PC-3 (cell line): ENCODE data around the gene CLASP2. TPM values are rescaled to one million over a fixed set of nuclear protein-coding genes. Genes with fewer than 3 reads are reported as not detected.

Experiments
- ATAC-seq: fragments of 200-7000 bp; cut with Tn5 transposase; 2 replicates; pipeline ENCODE4 v1.9.1; 2020; ENCODE audit warnings: mild to moderate bottlenecking, moderate library complexity
- BruUV-seq: library from RNA; stranded (reverse); fragments of 400-500 nt; replicated peaks from 2 replicates; lab custom pipeline; 2021; lab: Mats Ljungman, UMichigan
- CTCF ChIA-PET: fragments of 300-600 bp; sonication (Branson Sonifier 250); formaldehyde crosslinking; loops from one replicate; lab custom pipeline; 2022; ENCODE audit warnings: antibody characterized with exemption; lab: Charles Lee
- POLR2A ChIA-PET: fragments of 300-600 bp; sonication (Branson Sonifier 250); formaldehyde crosslinking; loops from one replicate; lab custom pipeline; 2022; ENCODE audit warnings: antibody characterized with exemption; ENCODE audit not compliant: unreplicated experiment; lab: Charles Lee
- DNase-seq: peaks from one replicate; pipeline ENCODE4 v3.0.0-alpha.2; 2015
- H2AFZ ChIP-seq: fragments of 300-600 bp; sonication (generic); 2 replicates; pipeline ENCODE4 v1.6.0; 2016; ENCODE audit warnings: antibody characterized with exemption, low read length
- H3F3A ChIP-seq: fragments of 300-600 bp; sonication (generic); one replicate; pipeline ENCODE4 v1.6.0; 2017; ENCODE audit warnings: antibody characterized with exemption, low read length, control low read depth, mild to moderate bottlenecking; ENCODE audit not compliant: unreplicated experiment
- H3K27ac ChIP-seq: fragments of 300-600 bp; sonication (generic); 2 replicates; pipeline ENCODE4 v1.5.1; 2016; ENCODE audit warnings: mild to moderate bottlenecking, low read length
- H3K27me3 ChIP-seq: fragments of 300-600 bp; sonication (generic); 2 replicates; pipeline ENCODE4 v1.6.1; 2016; ENCODE audit warnings: low read length, mixed read lengths
- H3K36me3 ChIP-seq: fragments of 300-600 bp; sonication (generic); 2 replicates; pipeline ENCODE4 v1.6.1; 2016; ENCODE audit warnings: low read depth, mixed run types, low read length, mixed read lengths
- H3K4me1 ChIP-seq: fragments of 300-600 bp; sonication (generic); 2 replicates; pipeline ENCODE4 v1.5.1; 2016; ENCODE audit warnings: low read length; ENCODE audit not compliant: insufficient read depth
- H3K4me2 ChIP-seq: fragments of 300-600 bp; sonication (generic); 2 replicates; pipeline ENCODE4 v1.6.0; 2016; ENCODE audit warnings: low read length
- H3K4me3 ChIP-seq: fragments of 300-600 bp; sonication (generic); 2 replicates; pipeline ENCODE4 v1.5.1; 2016; ENCODE audit warnings: mild to moderate bottlenecking, low read length, mixed read lengths
- H3K79me2 ChIP-seq: fragments of 300-600 bp; sonication (generic); 2 replicates; pipeline ENCODE4 v1.6.1; 2017; ENCODE audit warnings: low read length, mixed read lengths
- H3K9ac ChIP-seq: fragments of 300-600 bp; sonication (generic); 2 replicates; pipeline ENCODE4 v1.6.0; 2016; ENCODE audit warnings: mild to moderate bottlenecking, low read length
- H3K9me2 ChIP-seq: fragments of 300-600 bp; sonication (generic); replicated peaks from 2 replicates; pipeline ENCODE4 v1.6.1; 2016; ENCODE audit warnings: mixed run types, low read length, mixed read lengths
- H3K9me3 ChIP-seq: fragments of 300-600 bp; sonication (generic); 2 replicates; pipeline ENCODE4 v1.6.1; 2016; ENCODE audit warnings: low read length, mixed read lengths
- H4K20me1 ChIP-seq: fragments of 300-600 bp; sonication (generic); 2 replicates; pipeline ENCODE4 v1.6.1; 2016; ENCODE audit warnings: low read length, mixed read lengths
- EZH2 ChIP-seq: fragments of 300-600 bp; sonication (generic); IDR thresholded peaks from one replicate; pipeline ENCODE4 v1.6.1; 2017; ENCODE audit warnings: antibody characterized with exemption, mild to moderate bottlenecking, low read length; ENCODE audit not compliant: unreplicated experiment
- EZH2phosphoT487 ChIP-seq: fragments of 300-600 bp; sonication (generic); IDR thresholded peaks from 2 replicates; pipeline ENCODE4 v1.6.1; 2018; ENCODE audit warnings: mild to moderate bottlenecking, antibody characterized with exemption, low read length, borderline replicate concordance
- intact Hi-C: fragments of 100-400 bp; cut with micrococcal nuclease; formaldehyde crosslinking; loops from 2 replicates; pipeline ENCODE4 v1.9.0; 2023
- total RNA-seq: library from RNA; depleted of rRNA; stranded (reverse); fragments of >200 nt; gene quantifications from 2 replicates; pipeline ENCODE4 v1.2.3, GENCODE V29; 2014
- TF ChIP-seq, protein P1 (sequence below): fragments of 300-600 bp; sonication (generic); conservative IDR thresholded peaks from 2 replicates; pipeline ENCODE4 v1.5.1; 2017; ENCODE audit warnings: antibody characterized with exemption, low read depth, mild to moderate bottlenecking, low read length

Gene CLASP2
- total RNA-seq, 1 experiment from 2014 or later, result 84.8 TPM

DNA sequence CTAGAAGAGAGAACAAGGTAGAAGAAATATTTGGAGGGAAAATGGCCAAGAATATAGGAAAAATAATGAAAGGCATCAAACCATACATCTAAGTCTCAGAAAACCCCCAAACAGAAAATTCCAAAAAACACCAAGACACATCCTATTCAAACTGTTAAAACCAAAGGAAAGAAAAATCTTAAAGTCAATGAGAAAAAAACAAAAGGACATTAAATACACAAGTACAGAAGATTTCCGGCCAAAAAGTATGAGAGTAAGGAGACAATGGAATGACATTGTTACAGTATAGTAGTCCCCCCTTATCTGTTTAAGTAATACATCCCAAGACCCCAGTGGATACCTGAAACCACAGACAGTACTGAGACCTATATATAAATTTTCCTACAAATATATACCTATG lies 18.8 kb downstream of the CLASP2 start:
- no peak for ATAC-seq
- no peak overlapping the region for H2AFZ ChIP-seq
- BruUV-seq, result no TSS peak
- no peaks in the 10 kb centered on the region for H3K9me2 ChIP-seq
- H3K79me2 ChIP-seq, result peaks cover 56% of the 10 kb centered on the region
- H3K4me3 ChIP-seq, result no peak overlapping the region
- intact Hi-C loops, result no loop called here
- no peak overlapping the region for H3K4me2 ChIP-seq
- ChIA-PET POLR2A (no interaction called here), CTCF (no interaction called here)
- H3K9ac ChIP-seq, result no peak overlapping the region
- DNase-seq, result no peak
- no peaks in the 10 kb centered on the region for H3K9me3 ChIP-seq
- no peaks in the 10 kb centered on the region; the same call in 1 of the 2 replicates for H4K20me1 ChIP-seq
- no peaks in the 10 kb centered on the region for H3K27me3 ChIP-seq
- H3K36me3 ChIP-seq, result peaks cover 11% of the 10 kb centered on the region; the same call in 1 of the 2 replicates
- no peaks in the 10 kb centered on the region for H3F3A ChIP-seq
- TF ChIP-seq, protein P1, sequence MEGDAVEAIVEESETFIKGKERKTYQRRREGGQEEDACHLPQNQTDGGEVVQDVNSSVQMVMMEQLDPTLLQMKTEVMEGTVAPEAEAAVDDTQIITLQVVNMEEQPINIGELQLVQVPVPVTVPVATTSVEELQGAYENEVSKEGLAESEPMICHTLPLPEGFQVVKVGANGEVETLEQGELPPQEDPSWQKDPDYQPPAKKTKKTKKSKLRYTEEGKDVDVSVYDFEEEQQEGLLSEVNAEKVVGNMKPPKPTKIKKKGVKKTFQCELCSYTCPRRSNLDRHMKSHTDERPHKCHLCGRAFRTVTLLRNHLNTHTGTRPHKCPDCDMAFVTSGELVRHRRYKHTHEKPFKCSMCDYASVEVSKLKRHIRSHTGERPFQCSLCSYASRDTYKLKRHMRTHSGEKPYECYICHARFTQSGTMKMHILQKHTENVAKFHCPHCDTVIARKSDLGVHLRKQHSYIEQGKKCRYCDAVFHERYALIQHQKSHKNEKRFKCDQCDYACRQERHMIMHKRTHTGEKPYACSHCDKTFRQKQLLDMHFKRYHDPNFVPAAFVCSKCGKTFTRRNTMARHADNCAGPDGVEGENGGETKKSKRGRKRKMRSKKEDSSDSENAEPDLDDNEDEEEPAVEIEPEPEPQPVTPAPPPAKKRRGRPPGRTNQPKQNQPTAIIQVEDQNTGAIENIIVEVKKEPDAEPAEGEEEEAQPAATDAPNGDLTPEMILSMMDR, result no peak
- no peak for TF ChIP-seq EZH2phosphoT487
- TF ChIP-seq EZH2, result no peak
- no peak overlapping the region for H3K27ac ChIP-seq
- no peaks in the 10 kb centered on the region for H3K4me1 ChIP-seq

DNA sequence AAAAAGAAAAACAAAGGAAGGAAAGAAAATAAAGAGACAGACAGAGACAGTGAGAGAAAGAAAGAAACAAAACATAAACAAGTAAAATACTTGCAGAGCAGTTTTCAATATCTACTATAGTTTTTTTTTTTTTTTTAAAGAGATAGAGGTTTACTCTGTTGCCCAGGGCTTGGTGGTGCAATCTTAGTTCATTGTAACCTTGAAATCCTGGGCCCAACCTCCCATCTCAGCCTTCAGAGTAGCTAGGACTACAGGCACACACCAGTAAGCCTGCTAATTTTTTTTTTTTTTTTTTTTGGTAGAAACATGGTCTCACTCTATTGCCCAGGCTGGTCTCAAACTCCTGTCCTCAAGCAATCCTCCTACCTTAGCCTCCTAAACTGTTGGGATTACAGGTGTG lies 23.1 kb downstream of the CLASP2 start:
- H3K4me3 ChIP-seq, result no peak overlapping the region
- H3K27ac ChIP-seq, result no peak overlapping the region
- DNase-seq, result no peak
- TF ChIP-seq, protein P1, result no peak
- TF ChIP-seq EZH2phosphoT487 (no peak), EZH2 (no peak)
- H2AFZ ChIP-seq, result no peak overlapping the region
- no peak overlapping the region for H3K4me2 ChIP-seq
- POLR2A ChIA-PET, result no interaction called here
- no peaks in the 10 kb centered on the region for H3K27me3 ChIP-seq
- H3K36me3 ChIP-seq, result peaks cover 8% of the 10 kb centered on the region; the same call in 1 of the 2 replicates
- no peaks in the 10 kb centered on the region for H3K4me1 ChIP-seq
- no peak overlapping the region for H3K9ac ChIP-seq
- CTCF ChIA-PET, result no interaction called here
- no peaks in the 10 kb centered on the region; the same call in 1 of the 2 replicates for H4K20me1 ChIP-seq
- H3F3A ChIP-seq, result no peaks in the 10 kb centered on the region
- intact Hi-C loops, result no loop called here
- H3K9me2 ChIP-seq, result no peaks in the 10 kb centered on the region
- ATAC-seq, result no peak
- BruUV-seq, result no TSS peak
- peaks cover 19% of the 10 kb centered on the region for H3K79me2 ChIP-seq
- no peaks in the 10 kb centered on the region for H3K9me3 ChIP-seq

DNA sequence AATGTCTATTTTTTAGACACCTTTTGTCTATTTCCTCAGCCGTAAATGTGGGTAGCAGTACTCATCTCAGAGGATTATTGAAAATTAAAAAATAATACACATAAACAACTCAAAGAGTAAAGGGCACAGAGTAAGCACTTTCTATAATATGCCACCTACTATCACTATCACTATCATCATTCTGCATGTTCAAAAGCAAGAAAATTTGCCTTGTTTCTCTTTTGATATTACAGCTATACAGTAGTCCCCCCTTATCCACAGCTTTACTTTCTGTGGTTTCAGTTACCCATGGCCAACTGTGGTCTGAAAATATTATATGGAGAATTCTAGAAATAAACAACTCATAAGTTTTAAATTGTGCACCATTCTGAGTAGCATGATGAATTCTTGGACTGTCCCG lies 27.7 kb downstream of the CLASP2 start:
- TF ChIP-seq, protein P1, result no peak
- TF ChIP-seq EZH2phosphoT487 (no peak), EZH2 (no peak)
- ChIA-PET CTCF (no interaction called here), POLR2A (no interaction called here)
- Histone ChIP-seq H3K4me1 (no peaks in the 10 kb centered on the region), H3K36me3 (peaks cover 2% of the 10 kb centered on the region; the same call in 1 of the 2 replicates), H3K9ac (no peak overlapping the region), H3K4me3 (no peak overlapping the region), H3K4me2 (no peak overlapping the region), H2AFZ (no peak overlapping the region), H3K27me3 (no peaks in the 10 kb centered on the region), H3K79me2 (no peaks in the 10 kb centered on the region), H3F3A (no peaks in the 10 kb centered on the region), H4K20me1 (no peaks in the 10 kb centered on the region), H3K9me2 (no peaks in the 10 kb centered on the region), H3K27ac (no peak overlapping the region), H3K9me3 (no peaks in the 10 kb centered on the region)
- intact Hi-C loops, result no loop called here
- DNase-seq (no peak), ATAC-seq (no peak)
- BruUV-seq, result no TSS peak
